HG02678 (cell line): ENCODE data around the gene DLGAP1.

Source experiments
- ATAC-seq: cut with Tn5 transposase; IDR thresholded peaks from one replicate; pipeline ENCODE4 v1.9.1; 2021; ENCODE audit warnings: mild to moderate bottlenecking, moderate library complexity; ENCODE audit not compliant: unreplicated experiment

The DLGAP1 gene

DNA sequence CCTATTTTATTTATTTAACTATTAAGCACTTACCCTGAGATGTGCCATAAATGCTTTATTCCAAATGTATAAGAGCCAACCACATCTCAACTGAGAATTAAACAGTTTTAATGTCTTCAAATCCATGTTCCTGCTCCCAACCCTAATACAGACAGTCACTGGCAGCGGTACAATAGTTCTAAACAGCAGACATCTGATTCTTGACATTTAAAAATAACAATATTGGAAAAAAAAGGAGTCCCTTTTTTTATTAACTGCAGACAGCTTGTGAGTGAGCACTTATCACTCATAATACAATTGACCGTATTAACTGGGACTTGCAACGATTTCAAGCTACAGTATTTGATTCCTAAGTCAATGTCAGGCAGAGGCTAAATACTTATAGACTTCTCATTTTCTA lies 580.5 kb downstream of the DLGAP1 start:
- ATAC-seq = no peak

DNA sequence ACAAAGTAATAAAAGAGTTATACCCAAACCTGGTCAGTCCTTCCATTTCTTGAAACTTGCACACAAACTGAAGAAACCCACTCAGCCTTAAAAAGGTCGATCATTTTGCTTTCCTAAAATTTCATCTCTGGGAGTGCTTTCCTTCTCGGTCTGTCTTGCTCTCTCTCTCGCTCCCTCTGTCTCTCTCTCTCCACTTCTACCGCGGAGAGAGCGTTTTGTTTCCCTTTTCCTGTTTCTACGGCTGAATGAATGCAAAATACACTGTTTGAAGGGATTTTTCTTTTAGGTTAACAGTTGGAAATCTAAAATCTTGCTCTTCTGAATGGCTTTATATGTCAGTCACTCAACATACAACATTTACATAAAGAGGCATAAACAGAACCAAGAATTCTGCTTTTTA lies 581.0 kb downstream of the DLGAP1 start:
- no peak for ATAC-seq

- no peak for ATAC-seq
Measured at GRCh38 chr18:3873698-3874097, 581.4 kb downstream of the DLGAP1 start.

DNA sequence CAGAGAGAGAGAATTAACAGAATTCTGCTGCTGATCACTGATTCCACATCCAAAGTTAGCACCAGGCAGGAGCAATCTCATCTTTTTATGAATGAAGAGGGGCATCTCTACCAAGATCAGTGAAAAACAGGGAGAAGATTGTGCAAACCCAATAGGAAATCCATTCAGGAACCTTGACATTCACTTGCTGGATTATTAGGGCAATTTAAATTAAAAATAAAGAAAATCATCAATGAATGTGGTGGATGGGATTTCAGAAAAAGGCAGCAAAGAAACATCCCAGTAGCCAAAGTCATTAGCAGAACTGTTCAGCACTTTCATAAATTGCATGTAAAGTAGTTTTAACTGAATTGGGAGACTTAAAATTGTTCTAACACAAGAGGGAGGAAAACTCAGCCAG lies 581.9 kb downstream of the DLGAP1 start:
- ATAC-seq = no peak

- no peak for ATAC-seq
Measured at GRCh38 chr18:3872641-3873040, 582.5 kb downstream of the DLGAP1 start.

DNA sequence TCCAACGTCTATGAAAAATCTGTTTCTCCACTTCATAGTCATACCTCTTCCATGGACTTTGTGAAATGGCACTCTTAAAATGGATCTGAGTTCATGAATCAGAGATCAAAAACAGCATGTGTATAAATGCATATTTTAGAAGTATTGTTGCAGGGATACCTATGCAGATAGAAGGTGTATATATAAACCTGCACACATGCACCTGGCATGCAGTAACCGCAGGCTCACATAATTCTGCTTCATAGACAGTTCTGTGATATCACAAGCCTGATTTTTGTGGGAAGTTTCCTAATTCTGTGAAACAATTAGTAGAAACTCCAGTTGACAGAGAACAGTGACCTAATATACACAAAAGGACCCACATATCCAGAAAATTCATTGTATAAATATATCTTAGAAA lies 583.4 kb downstream of the DLGAP1 start:
- no peak for ATAC-seq

- no peak for ATAC-seq
Measured at GRCh38 chr18:3870914-3871313, 584.2 kb downstream of the DLGAP1 start.

- ATAC-seq = no peak
Measured at GRCh38 chr18:3869848-3870247, 585.3 kb downstream of the DLGAP1 start.

DNA sequence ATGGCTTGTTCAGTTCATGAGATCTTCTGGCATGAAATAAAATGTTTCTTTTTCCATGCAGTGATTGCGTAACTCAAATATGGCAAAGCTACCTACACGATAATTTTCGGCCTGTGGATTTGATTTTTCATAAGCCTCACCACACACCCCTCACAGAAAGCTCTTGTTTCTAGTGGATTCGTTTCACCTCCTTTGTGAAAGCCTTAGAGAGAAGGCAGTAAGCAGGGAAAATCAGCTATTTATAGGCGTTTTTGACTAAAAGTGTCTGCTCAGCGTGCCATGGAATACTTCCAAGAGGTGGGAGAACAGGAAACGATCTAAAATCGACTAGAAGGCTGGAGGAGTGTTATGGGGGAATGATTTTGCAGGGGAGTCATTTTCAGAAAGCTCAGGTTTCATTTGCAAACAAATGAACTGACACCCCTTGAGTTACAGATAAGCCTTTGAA lies 587.2 kb downstream of the DLGAP1 start:
- ATAC-seq = no peak

DNA sequence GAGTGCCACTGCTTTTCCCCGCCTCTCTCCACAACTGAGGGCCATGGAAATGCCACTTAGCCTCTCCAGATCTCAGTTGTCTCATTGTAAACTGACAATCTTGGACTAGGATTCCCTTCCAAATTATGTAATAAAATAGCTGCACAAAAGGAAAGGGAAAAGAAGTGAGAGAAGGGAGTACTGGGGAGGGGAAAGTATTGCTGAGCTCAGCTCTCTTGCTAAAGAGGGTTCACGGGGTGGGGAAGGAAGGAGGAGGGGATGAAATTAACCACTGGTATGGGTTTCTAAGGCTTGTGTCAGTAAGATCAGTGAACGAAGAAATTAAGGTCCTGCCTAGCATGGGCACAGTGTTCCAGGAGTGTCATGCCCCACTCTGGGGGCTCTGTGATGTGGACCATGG lies 587.9 kb downstream of the DLGAP1 start:
- ATAC-seq = no peak

DNA sequence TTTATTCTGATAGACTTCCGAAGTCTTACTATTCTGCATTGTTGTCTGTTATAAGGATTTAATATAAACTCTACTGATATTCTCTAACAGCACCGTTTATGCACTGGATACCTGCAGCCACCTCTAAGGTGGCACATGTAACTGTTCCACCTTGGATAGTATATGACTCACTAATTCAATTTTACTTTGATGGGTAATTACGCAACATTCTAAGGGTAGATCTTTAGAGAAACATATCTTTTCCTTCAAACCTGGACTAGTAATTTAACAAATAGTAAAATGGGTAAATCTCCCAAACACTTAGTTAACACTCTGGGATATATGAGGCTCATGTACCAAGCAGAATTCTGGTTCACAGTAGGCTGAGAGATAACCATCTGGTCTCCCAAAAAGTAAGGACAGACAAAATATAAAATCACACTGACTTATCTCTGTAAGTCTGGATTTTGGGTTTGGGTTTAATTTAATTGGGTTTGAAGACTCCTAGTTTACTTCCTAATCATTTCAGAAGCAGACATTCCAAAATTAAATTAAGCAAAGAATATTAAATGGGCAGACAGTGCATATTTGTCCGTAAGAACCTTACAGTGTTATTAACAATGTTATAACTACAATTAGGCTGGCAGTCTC lies 590.3 kb downstream of the DLGAP1 start:
- ATAC-seq = no peak

DNA sequence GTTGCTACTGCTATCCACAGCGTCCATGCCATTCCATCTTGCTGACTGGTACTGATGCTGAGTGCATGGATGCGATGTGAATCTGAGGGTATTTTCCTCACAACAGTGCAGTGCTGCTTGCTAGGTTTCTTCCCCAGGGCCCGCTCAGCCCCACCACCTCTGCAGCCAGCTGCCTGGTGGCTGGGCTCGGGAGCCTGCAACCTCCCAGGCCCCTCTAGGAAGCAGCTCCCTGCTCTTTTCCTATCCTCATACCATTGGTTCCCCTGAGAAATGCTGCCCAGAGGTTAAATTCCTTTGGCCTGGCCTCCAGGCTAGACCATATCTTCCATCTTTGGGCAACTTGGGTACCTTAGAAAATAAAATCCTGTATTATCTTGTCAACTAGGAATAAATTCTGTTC lies 591.5 kb downstream of the DLGAP1 start:
- ATAC-seq = no peak

DNA sequence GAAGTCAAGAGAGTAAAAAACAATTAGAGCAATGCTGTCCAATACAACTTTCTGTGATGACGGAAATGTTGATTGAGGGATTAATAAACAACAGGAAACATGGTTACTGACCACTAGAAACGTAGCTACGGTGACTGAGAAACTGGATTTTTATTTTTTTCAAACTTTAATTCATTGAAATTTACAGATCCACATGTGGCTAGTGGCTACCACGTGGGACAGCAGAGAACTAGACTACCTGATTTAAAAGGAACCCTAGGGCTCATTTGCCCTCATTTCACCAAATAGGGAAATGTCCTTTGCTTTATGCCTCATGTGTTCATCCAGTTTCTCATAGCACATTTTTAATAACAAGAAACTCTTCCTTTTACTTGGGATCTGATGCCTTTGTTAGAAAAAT lies 592.1 kb downstream of the DLGAP1 start:
- no peak for ATAC-seq

DNA sequence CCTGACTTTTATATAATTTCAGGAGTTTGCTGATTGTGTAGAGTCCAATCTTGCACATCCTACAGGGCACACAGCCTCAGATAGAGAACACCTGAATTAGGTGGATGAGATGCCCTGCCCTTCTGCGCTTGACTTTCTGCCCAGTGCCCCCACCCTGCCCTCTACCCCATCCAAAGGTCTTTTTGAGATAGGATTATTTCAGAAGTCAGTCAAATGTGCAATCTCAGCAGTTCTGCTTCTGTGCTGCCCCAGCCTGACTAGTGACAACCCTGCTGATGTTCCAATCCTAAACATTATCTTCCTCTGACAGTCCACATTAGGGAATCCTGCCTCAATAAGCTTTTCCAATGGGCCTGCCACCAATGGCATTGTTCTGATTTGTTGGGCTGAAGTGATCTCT lies 593.6 kb downstream of the DLGAP1 start:
- no peak for ATAC-seq

GRCh38 chr18:3857544-3857943 lies 597.6 kb downstream of the DLGAP1 start:
- no peak for ATAC-seq

- no peak for ATAC-seq
Measured at GRCh38 chr18:3855966-3856365, 599.1 kb downstream of the DLGAP1 start.

DNA sequence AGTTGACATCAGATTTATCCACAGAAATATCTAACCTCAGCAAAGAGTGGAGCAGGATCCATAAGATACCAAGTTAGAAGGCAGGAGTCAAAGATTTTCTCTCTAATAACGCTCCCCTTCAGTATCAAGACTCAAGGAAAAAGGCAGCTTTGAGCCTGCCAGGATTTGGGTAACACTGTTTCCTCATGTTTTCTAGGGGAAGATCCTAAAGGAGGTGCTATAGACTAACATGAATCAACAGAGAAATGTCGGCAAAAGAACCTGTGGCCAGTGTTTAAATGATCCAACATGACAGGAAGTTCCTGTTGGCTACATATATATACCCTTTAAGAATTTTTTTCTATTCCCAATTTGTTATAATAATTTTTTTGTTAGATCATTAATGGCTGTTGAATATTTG lies 602.8 kb downstream of the DLGAP1 start:
- ATAC-seq = no peak

DNA sequence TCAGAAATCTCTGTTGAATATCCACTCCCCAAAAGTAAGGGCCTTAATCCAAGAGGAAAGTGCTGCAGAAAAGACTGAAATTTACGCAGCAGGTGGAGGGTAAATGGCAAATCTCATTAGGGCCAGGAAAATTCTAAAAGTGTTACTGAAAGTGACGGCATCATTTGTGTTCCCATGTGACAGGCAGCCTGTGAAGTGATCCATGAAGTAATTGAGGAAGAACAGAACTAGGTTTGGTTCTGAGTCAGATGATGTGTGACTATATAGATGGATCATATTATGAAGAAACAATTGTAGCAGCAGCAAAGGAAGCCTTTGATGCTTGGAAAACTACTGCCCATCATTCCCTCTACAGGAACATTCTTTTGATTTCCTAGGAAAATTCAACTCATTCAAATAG lies 603.9 kb downstream of the DLGAP1 start:
- ATAC-seq = no peak

GRCh38 chr18:3848316-3848715 lies 606.8 kb downstream of the DLGAP1 start:
- no peak for ATAC-seq

DNA sequence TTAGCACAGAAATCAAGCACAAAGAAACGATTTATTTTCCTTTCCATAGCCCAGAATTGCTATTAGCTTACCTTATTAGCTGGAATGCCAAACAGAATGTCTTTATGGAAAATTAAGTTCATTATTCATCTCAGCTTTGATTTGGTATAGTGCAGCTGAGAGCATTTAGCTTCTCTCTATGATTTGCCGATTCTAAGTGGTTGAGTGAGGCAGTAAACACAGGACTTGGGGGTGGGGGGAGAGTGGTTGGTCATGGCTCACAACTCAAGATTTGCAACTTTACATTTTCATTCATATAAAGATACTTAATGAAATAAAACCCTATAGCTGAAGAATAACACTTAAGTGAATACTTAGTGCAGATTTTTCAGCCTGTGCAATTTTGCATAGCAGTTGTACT lies 609.9 kb downstream of the DLGAP1 start:
- no peak for ATAC-seq

DNA sequence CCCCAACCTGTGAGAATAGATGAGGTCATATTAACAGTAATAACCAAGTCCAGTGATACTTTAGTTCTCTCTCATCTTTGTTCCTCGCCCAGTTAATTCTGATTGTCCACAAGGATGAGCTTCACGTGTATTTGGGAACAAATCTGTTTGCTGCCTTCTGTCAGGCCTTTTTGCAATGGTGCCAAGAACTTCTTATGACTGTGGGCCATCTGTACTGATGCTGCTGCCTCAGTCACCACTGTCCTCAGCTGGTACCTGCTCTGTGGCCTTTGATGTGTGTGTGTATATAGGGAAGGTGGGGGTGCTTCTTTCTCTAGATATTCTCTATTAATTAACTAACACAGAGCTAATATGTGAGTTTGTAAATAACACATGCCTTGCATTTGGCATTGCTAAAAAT lies 612.3 kb downstream of the DLGAP1 start:
- no peak for ATAC-seq

- ATAC-seq = no peak
Measured at GRCh38 chr18:3840766-3841165, 614.3 kb downstream of the DLGAP1 start.

DNA sequence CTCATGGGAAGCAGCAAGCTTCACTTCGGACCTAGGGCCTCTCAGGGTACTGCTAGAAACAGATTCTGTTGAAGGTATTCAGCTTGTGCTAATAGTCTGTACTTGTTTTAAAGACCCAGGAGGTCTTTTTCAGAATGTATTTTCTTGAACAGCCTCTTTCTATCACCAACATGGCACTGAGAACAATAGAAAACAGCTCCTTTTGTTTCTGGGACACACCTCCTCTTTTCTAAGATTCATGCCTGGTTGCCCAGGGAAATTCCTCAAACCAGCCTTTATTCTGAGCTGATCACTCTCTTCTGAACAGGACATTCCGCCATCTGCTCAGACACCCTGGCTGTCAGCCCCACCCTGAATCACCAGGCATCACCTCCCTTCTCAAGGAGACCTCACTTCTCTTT lies 615.5 kb downstream of the DLGAP1 start:
- no peak for ATAC-seq
